Transverse colon (tissue), 4 donors: ENCODE results near the gene TBX2. TPM values are rescaled to one million over a fixed set of nuclear protein-coding genes. Genes with fewer than 3 reads are reported as not detected.
"Not testable (repeated sequence)": the region's sequence is repeated elsewhere in the genome, so short reads cannot be mapped to it uniquely, and the experiment has no call there.

Experiments
- DNase-seq: peaks from one replicate; pipeline ENCODE4 v3.0.0-alpha.2; 2019
- H3K27ac ChIP-seq, 4 donors: fragments of 200-600 bp; sonication (generic); 2 replicates each; pipeline ENCODE4 v1.5.1; 2016 to 2018; ENCODE audit warnings: inconsistent platforms in 4 of 4
- H3K27me3 ChIP-seq: fragments of 200-600 bp; sonication (generic); 2 replicates; pipeline ENCODE4 v1.5.1; 2017; ENCODE audit warnings: inconsistent platforms
- H3K36me3 ChIP-seq, 4 donors: fragments of 200-600 bp; sonication (generic); 2 replicates each; pipeline ENCODE4 v1.5.1; 2017 to 2019; ENCODE audit warnings: inconsistent platforms in 4 of 4
- H3K4me1 ChIP-seq, 4 donors: fragments of 200-600 bp; sonication (generic); 2 replicates each; pipeline ENCODE4 v1.5.1; 2017 to 2020; ENCODE audit warnings: inconsistent platforms in 4 of 4
- H3K4me3 ChIP-seq, 4 donors: fragments of 200-600 bp; sonication (generic); 1 replicate in 1 of 4; 2 replicates in 3 of 4; pipeline versions ENCODE4 v1.5.1 to v1.6.1; 2017 to 2019; ENCODE audit warnings: inconsistent platforms in 4 of 4
- H3K9me3 ChIP-seq, 2 donors: fragments of 200-600 bp; sonication (generic); 2 replicates each; pipeline ENCODE4 v1.5.1; 2017 to 2019; ENCODE audit warnings: inconsistent platforms in 2 of 2
- CTCF ChIP-seq, 5 experiments: fragments of 200-600 bp in 3 of 5; fragments of 450-650 bp in 2 of 5; sonication (generic) in 3 of 5; IDR thresholded peaks; 1 replicate in 2 of 5; 2 replicates in 3 of 5; pipeline ENCODE4 v1.5.1; 2016 to 2017; ENCODE audit warnings: antibody characterized with exemption in 5 of 5, inconsistent platforms in 3 of 5, mild to moderate bottlenecking in 2 of 5, moderate library complexity in 1 of 5
- EP300 ChIP-seq: sonication (generic); formaldehyde crosslinking; IDR thresholded peaks from one replicate; pipeline ENCODE4 v1.6.1; 2017; ENCODE audit warnings: antibody characterized with exemption, low read depth
- POLR2A ChIP-seq: fragments of 450-650 bp; IDR thresholded peaks from one replicate; pipeline ENCODE4 v1.6.1; 2016; ENCODE audit warnings: antibody characterized with exemption, mild to moderate bottlenecking, moderate library complexity
- POLR2AphosphoS5 ChIP-seq, 3 donors: sonication (generic); formaldehyde crosslinking; IDR thresholded peaks; one replicate each; pipeline ENCODE4 v1.6.1; 2016; ENCODE audit warnings: antibody characterized with exemption in 3 of 3
- WGBS, 2 donors: methylation state at CpG; one replicate each; pipeline ENCODE4 v1.1.5; 2018; ENCODE audit warnings: low coverage in 1 of 2; 5-methylcytosine and 5-hydroxymethylcytosine counted together
- in situ Hi-C, 4 donors: fragments of 200-750 bp; cut with MboI; loops; one replicate each; pipeline versions ENCODE4 v1.15.0 to v1.15.1; 2017; ENCODE audit warnings: low sequenced_read_pairs in 3 of 4, low pct_ligation_motif_present in 1 of 4, low pct_unique_long_range_greater_than_20kb in 1 of 4
- intact Hi-C: fragments of 100-400 bp; cut with DNase I; formaldehyde crosslinking; loops from one replicate; pipeline ENCODE4 v1.15.1; 2023; ENCODE audit warnings: low total_unique reads
- total RNA-seq, 4 donors: library from RNA; depleted of rRNA; stranded (reverse); fragments of >200 nt; gene quantifications; one replicate each; pipeline ENCODE4 v1.1.0, GENCODE V29; 2016

The TBX2 gene
- total RNA-seq, 4 donors from 2014 or later, result 2.6 to 13.5 (median 8.7) TPM

GRCh38 chr17:61444831-61445230 is 45.2 kb downstream of the TBX2 start:
- intact Hi-C loops, result no loop called here
- Histone ChIP-seq H3K27ac (no peak overlapping the region), H3K27me3 (peaks cover 73% of the 10 kb centered on the region), H3K4me3 (no peak overlapping the region), H3K4me1 (no peaks in the 10 kb centered on the region), H3K36me3 (no peaks in the 10 kb centered on the region), H3K9me3 (no peaks in the 10 kb centered on the region)
- no peak for TF ChIP-seq EP300
- no peak for TF ChIP-seq POLR2A
- in situ Hi-C loops, result loop anchor here in 3 of 4 donors (25.0 kb wide), 1 partner anchor 392 kb away; no protein-coding TSS in a partner anchor
- 43 to 70% methylated on average over 3 to 6 of the region's 6 CpGs for WGBS, 2 donors
- DNase-seq, result no peak

- intact Hi-C loops, result no loop called here
- H3K4me1 ChIP-seq, result peaks cover 8 to 11% (median 9%) of the 10 kb centered on the region in 4 donors
- H3K36me3 ChIP-seq, result no peaks in the 10 kb centered on the region
- no peak overlapping the region for H3K4me3 ChIP-seq
- H3K27me3 ChIP-seq, result peaks cover 87% of the 10 kb centered on the region
- in situ Hi-C loops, result loop anchor here in 3 of 4 donors (25.0 kb wide), 1 partner anchor 390 kb away; no protein-coding TSS in a partner anchor
- H3K9me3 ChIP-seq, result no peaks in the 10 kb centered on the region
- no peak overlapping the region for H3K27ac ChIP-seq
- TF ChIP-seq CTCF (IDR thresholded peaks at IDR 0.05), result no peak
- no peak for TF ChIP-seq POLR2A
- TF ChIP-seq EP300, result no peak
- no peak for TF ChIP-seq POLR2AphosphoS5 (IDR thresholded peaks at IDR 0.05)
- DNase-seq, result no peak
Measured at GRCh38 chr17:61447358-61447757, 47.7 kb downstream of the TBX2 start.

- in situ Hi-C loops, result loop anchor here in 3 of 4 donors (25.0 kb wide), 1 partner anchor 389 kb away; no protein-coding TSS in a partner anchor
- intact Hi-C loops, result no loop called here
- Histone ChIP-seq H3K4me1 (peaks cover 10 to 15% (median 12%) of the 10 kb centered on the region in 4 donors), H3K9me3 (no peaks in the 10 kb centered on the region), H3K27ac (no peak overlapping the region), H3K4me3 (no peak overlapping the region), H3K36me3 (no peaks in the 10 kb centered on the region), H3K27me3 (peaks cover 94% of the 10 kb centered on the region)
- 75 to 94% methylated on average over 2 of the region's 2 CpGs for WGBS, 2 donors
- no peak for DNase-seq
- no peak for TF ChIP-seq CTCF (IDR thresholded peaks at IDR 0.05)
- no peak for TF ChIP-seq POLR2A
- no peak for TF ChIP-seq EP300
- no peak for TF ChIP-seq POLR2AphosphoS5 (IDR thresholded peaks at IDR 0.05)
Measured at GRCh38 chr17:61448042-61448441, 48.4 kb downstream of the TBX2 start.

GRCh38 chr17:61449140-61449539 is 49.5 kb downstream of the TBX2 start:
- in situ Hi-C loops, result loop anchor here in 3 of 4 donors (25.0 kb wide), 1 partner anchor 388 kb away; no protein-coding TSS in a partner anchor
- H3K36me3 ChIP-seq, DNase-seq, intact Hi-C loops, H3K27ac ChIP-seq, H3K9me3 ChIP-seq, H3K4me3 ChIP-seq: not testable (repeated sequence)
- peaks cover 11 to 19% (median 13%) of the 10 kb centered on the region in 4 donors for H3K4me1 ChIP-seq
- H3K27me3 ChIP-seq, result peaks cover 94% of the 10 kb centered on the region
- 75 to 89% methylated on average over 2 to 4 of the region's 4 CpGs for WGBS, 2 donors

- DNase-seq, result no peak
- Histone ChIP-seq H3K9me3 (no peaks in the 10 kb centered on the region), H3K4me3 (no peak overlapping the region), H3K27ac (no peak overlapping the region), H3K4me1 (peaks cover 18 to 27% (median 20%) of the 10 kb centered on the region in 4 donors), H3K36me3 (no peaks in the 10 kb centered on the region), H3K27me3 (peaks cover 96% of the 10 kb centered on the region)
- in situ Hi-C loops (loop anchor here in 3 of 4 donors (25.0 kb wide), 1 partner anchor 387 kb away; no protein-coding TSS in a partner anchor), intact Hi-C loops (no loop called here)
- TF ChIP-seq POLR2AphosphoS5 (IDR thresholded peaks at IDR 0.05), result no peak
- TF ChIP-seq EP300, result no peak
- TF ChIP-seq CTCF (IDR thresholded peaks at IDR 0.05), result no peak
- TF ChIP-seq POLR2A, result no peak
- WGBS, 2 donors, result 75 to 86% methylated on average over 7 to 9 of the region's 9 CpGs
Measured at GRCh38 chr17:61449707-61450640, 50.3 kb downstream of the TBX2 start.
